CD4-positive, alpha-beta memory T cell (primary cell): ENCODE data around the gene AVL9. TPM values are rescaled to one million over a fixed set of nuclear protein-coding genes. Genes with fewer than 3 reads are reported as not detected.

Source experiments
- CTCF ChIA-PET: fragments of 350-600 bp; sonication (Branson Sonifier 250); formaldehyde crosslinking; loops from one replicate; lab custom pipeline; 2021; ENCODE audit warnings: inconsistent platforms; ENCODE audit not compliant: partially characterized antibody; lab: Charles Lee
- POLR2A ChIA-PET: fragments of 350-600 bp; sonication (Branson Sonifier 250); formaldehyde crosslinking; loops from one replicate; lab custom pipeline; 2021; ENCODE audit not compliant: partially characterized antibody; lab: Charles Lee
- DNase-seq, 5 donors: peaks; one replicate each; pipeline versions ENCODE4 v3.0.0 to v3.0.0-alpha.2; 2020 to 2022; ENCODE audit warnings: mixed read lengths in 1 of 5
- H3K27ac ChIP-seq: one replicate; pipeline ENCODE4 v1.7.0; 2013; ENCODE audit warnings: low read depth, low read length
- H3K27me3 ChIP-seq: 2 replicates; pipeline ENCODE4 v1.7.0; 2013; ENCODE audit warnings: mild to moderate bottlenecking, low read length, moderate library complexity; ENCODE audit not compliant: insufficient read depth
- H3K36me3 ChIP-seq: 2 replicates; pipeline ENCODE4 v1.7.0; 2013; ENCODE audit warnings: mild to moderate bottlenecking, low read length, moderate library complexity; ENCODE audit not compliant: insufficient read depth
- H3K4me1 ChIP-seq: 2 replicates; pipeline ENCODE4 v1.7.0; 2013; ENCODE audit warnings: mild to moderate bottlenecking, low read length, moderate library complexity; ENCODE audit not compliant: insufficient read depth
- H3K4me3 ChIP-seq, 2 donors: one replicate each; pipeline ENCODE4 v1.7.0; 2013; ENCODE audit warnings: low read length in 2 of 2, mild to moderate bottlenecking in 1 of 2
- H3K9me3 ChIP-seq, 2 donors: one replicate each; pipeline ENCODE4 v1.7.0; 2013; ENCODE audit warnings: low read length in 2 of 2, control low read depth in 1 of 2; ENCODE audit not compliant: control insufficient read depth in 1 of 2
- H3K27ac Mint-ChIP-seq, 7 donors: one replicate each; pipeline ENCODE4 v1.8.0; 2020 to 2021; ENCODE audit warnings: mixed read lengths in 7 of 7, mild to moderate bottlenecking in 6 of 7, inconsistent platforms in 3 of 7, moderate library complexity in 3 of 7
- H3K27me3 Mint-ChIP-seq, 2 donors: one replicate each; pipeline ENCODE4 v1.8.0; 2020 to 2021; ENCODE audit warnings: mixed read lengths in 2 of 2
- H3K36me3 Mint-ChIP-seq, 2 donors: one replicate each; pipeline ENCODE4 v1.8.0; 2020 to 2021; ENCODE audit warnings: mixed read lengths in 2 of 2, inconsistent platforms in 1 of 2, mild to moderate bottlenecking in 1 of 2
- H3K4me1 Mint-ChIP-seq, 4 donors: one replicate each; pipeline ENCODE4 v1.8.0; 2020 to 2021; ENCODE audit warnings: mixed read lengths in 4 of 4, mild to moderate bottlenecking in 1 of 4
- H3K4me3 Mint-ChIP-seq, 8 donors: one replicate each; pipeline ENCODE4 v1.8.0; 2020 to 2021; ENCODE audit warnings: mixed read lengths in 8 of 8, mild to moderate bottlenecking in 7 of 8, moderate library complexity in 6 of 8, inconsistent platforms in 3 of 8
- H3K9me3 Mint-ChIP-seq, 8 donors: one replicate each; pipeline ENCODE4 v1.8.0; 2020 to 2021; ENCODE audit warnings: mixed read lengths in 8 of 8, mild to moderate bottlenecking in 5 of 8, inconsistent platforms in 3 of 8, moderate library complexity in 1 of 8
- intact Hi-C: fragments of 100-400 bp; cut with micrococcal nuclease; formaldehyde crosslinking; loops from one replicate; pipeline ENCODE4 v1.15.1; 2023
- polyA plus RNA-seq, 2 donors: library from polyadenylated mRNA; unstranded; fragments of 300-500 nt; fragmentation: Illumina TruSeq; gene quantifications; one replicate each; pipeline ENCODE4 v1.2.3, GENCODE V29; 2021
- total RNA-seq, 2 experiments: library from RNA; stranded (reverse); gene quantifications; one replicate each; pipeline ENCODE4 v1.2.3, GENCODE V29; 2021

Gene AVL9
- total and polyA plus RNA-seq, 4 experiments from 2014 or later = 9.0 to 40.6 (median 26.4) TPM

DNA sequence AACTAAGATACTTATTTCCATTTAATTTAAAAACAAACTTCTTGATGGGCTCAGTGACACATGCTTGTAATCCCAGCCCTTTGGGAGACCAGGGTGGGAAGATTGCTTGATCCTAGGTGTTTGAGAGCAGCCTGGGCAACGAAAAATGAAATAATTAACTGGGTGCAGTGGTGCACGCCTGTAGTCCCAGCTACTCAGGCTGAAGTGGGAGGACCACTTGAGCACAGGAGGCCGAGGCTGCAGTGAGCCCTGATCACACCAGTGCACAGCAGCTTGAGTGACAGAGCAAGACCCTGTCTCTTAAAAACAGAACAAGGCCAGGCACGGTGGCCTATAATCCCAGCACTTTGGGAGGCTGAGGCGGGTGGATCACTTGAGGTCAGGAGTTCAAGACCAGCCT, 37.4 kb downstream of the AVL9 start:
- H3K9me3 ChIP-seq = no peaks in the 10 kb centered on the region
- no peak for DNase-seq
- no peak overlapping the region for H3K27ac ChIP-seq
- H3K9me3 Mint-ChIP-seq = peaks cover 0 to 1% (median 0%) of the 10 kb centered on the region in 8 donors
- POLR2A ChIA-PET = no interaction called here
- peaks cover 2 to 15% of the 10 kb centered on the region in 2 donors for H3K36me3 Mint-ChIP-seq
- intact Hi-C loops = no loop called here
- no peak overlapping the region for H3K4me3 Mint-ChIP-seq
- H3K27me3 Mint-ChIP-seq = no peaks in the 10 kb centered on the region
- CTCF ChIA-PET = no interaction called here
- no peaks in the 10 kb centered on the region for H3K27me3 ChIP-seq
- peaks cover 5% of the 10 kb centered on the region for H3K36me3 ChIP-seq
- peaks cover 13 to 42% (median 23%) of the 10 kb centered on the region in 4 donors for H3K4me1 Mint-ChIP-seq
- no peak overlapping the region for H3K27ac Mint-ChIP-seq
- H3K4me3 ChIP-seq = no peak overlapping the region
- H3K4me1 ChIP-seq = no peaks in the 10 kb centered on the region

DNA sequence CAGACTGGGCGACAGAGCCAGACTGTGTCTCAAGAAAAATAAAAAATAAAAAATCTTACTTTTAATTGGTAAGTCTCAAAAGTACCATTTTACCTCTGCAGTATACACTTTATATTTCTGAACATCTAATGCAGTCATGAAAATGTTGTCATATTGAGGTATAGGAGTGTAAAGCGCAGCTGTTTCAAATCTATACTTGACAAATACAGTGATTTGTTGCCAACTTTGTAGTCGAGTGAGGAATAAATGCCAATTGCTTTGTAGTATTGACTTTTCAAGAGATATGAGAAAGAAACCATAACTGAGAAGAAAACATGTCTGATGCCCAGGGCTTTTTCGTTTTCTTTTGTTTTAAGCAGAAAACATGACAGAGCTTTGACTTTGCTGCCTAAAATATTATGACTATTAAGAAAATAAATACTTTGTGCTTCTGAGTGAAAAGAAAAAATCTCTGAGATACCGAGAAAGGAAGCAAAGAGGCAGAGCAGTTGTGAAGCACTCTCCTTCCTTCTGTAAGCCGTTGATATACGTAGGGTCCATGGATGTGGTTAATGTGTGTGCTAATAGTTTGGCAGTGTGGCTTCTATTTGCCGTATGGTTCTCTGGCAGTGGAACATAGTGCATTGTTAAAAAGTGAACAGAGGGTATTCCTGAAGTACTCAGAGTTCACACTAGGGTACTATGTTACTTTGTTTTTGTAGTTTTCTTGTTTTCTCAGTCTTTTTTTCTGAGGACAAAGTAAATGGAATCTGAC, 38.2 kb downstream of the AVL9 start:
- H3K27ac Mint-ChIP-seq = peak overlapping the region in 3 of 7 donors; percentile 42 to 81 (median 69)
- CTCF ChIA-PET = no interaction called here
- no peak for DNase-seq
- POLR2A ChIA-PET = no interaction called here
- Histone ChIP-seq H3K27me3 (no peaks in the 10 kb centered on the region), H3K27ac (no peak overlapping the region), H3K4me1 (no peaks in the 10 kb centered on the region), H3K36me3 (peaks cover 5% of the 10 kb centered on the region), H3K9me3 (no peaks in the 10 kb centered on the region), H3K4me3 (no peak overlapping the region)
- H3K4me3 Mint-ChIP-seq = no peak overlapping the region
- no peaks in the 10 kb centered on the region for H3K9me3 Mint-ChIP-seq
- H3K4me1 Mint-ChIP-seq = peaks cover 13 to 35% (median 18%) of the 10 kb centered on the region in 4 donors
- intact Hi-C loops = no loop called here
- H3K36me3 Mint-ChIP-seq = peaks cover 2 to 10% of the 10 kb centered on the region in 2 donors
- no peaks in the 10 kb centered on the region for H3K27me3 Mint-ChIP-seq

DNA sequence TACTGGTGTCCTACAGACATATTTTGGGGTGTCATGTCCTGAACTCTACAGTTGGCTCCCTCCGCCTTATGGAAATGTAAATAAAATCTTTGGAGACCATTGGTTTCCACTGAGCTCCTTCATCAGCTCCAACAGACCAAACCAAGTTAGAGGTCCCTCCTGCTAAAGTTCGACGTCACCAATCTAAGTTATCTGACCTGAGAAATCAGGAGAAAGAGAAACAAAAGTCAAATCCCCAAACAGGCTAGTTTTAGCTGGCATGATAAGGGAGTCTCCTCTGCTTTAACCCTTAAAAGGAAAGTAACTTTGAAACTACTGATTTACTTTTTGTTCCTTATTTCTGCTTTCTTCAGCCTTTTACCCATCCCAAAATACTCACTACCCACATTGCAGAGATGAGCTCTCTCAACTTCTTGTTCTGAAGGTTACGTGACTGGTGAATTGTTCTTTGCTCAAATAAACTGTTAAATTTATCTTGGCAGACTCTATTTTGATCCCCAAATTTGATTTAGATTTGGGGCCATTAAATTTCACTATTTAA, 39.9 kb downstream of the AVL9 start:
- intact Hi-C loops = no loop called here

DNA sequence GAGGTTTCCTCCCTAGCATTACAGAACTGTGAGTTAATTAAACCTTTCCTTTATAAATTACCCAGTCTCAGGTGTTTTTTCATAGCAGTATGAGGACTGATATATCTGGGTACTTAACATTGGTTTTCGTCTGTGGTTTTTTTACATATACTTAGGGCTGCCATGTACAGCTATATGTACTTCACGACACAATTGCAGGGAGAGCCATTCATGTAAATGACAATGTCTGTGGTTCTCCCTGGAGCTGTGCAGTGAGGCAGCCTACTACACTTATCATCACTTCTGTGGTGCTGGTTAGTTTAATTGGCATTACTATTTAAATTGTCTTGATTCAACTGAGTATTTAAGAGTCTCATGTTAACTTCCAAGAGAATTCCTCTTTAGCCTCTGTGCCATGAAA, 40.7 kb downstream of the AVL9 start:
- CTCF ChIA-PET = no interaction called here
- H3K27me3 Mint-ChIP-seq = no peaks in the 10 kb centered on the region
- intact Hi-C loops = no loop called here
- peaks cover 2 to 13% of the 10 kb centered on the region in 2 donors for H3K36me3 Mint-ChIP-seq
- no peaks in the 10 kb centered on the region for H3K4me1 ChIP-seq
- H3K36me3 ChIP-seq = peaks cover 5% of the 10 kb centered on the region
- H3K4me3 Mint-ChIP-seq = no peak overlapping the region
- no peaks in the 10 kb centered on the region for H3K9me3 Mint-ChIP-seq
- no peak overlapping the region for H3K27ac ChIP-seq
- H3K4me1 Mint-ChIP-seq = peaks cover 17 to 48% (median 26%) of the 10 kb centered on the region in 4 donors
- H3K27me3 ChIP-seq = no peaks in the 10 kb centered on the region
- no peak overlapping the region for H3K27ac Mint-ChIP-seq
- no peak overlapping the region for H3K4me3 ChIP-seq
- H3K9me3 ChIP-seq = no peaks in the 10 kb centered on the region
- POLR2A ChIA-PET = interaction anchor here (1.2 kb wide), 1 partner anchor 41 kb away, joined by 3 read pairs; the partner anchor contains the start of gene AVL9
- DNase-seq = no peak

More for the DNA sequence above, 39.9 kb downstream of the AVL9 start:
- Mint-ChIP-seq H3K27me3 (no peaks in the 10 kb centered on the region), H3K27ac (peak overlapping the region in 3 of 7 donors; percentile 17 to 38 (median 25)), H3K4me1 (peaks cover 16 to 44% (median 25%) of the 10 kb centered on the region in 4 donors), H3K36me3 (peaks cover 2 to 13% of the 10 kb centered on the region in 2 donors), H3K4me3 (no peak overlapping the region), H3K9me3 (no peaks in the 10 kb centered on the region)
- no peak overlapping the region for H3K4me3 ChIP-seq
- no peaks in the 10 kb centered on the region for H3K27me3 ChIP-seq
- peaks cover 5% of the 10 kb centered on the region for H3K36me3 ChIP-seq
- no peaks in the 10 kb centered on the region for H3K4me1 ChIP-seq
- POLR2A ChIA-PET = interaction anchor here (1.2 kb wide), 1 partner anchor 40 kb away, joined by 3 read pairs; the partner anchor contains the start of gene AVL9
- no peak for DNase-seq
- H3K9me3 ChIP-seq = no peaks in the 10 kb centered on the region
- CTCF ChIA-PET = no interaction called here
- no peak overlapping the region for H3K27ac ChIP-seq

DNA sequence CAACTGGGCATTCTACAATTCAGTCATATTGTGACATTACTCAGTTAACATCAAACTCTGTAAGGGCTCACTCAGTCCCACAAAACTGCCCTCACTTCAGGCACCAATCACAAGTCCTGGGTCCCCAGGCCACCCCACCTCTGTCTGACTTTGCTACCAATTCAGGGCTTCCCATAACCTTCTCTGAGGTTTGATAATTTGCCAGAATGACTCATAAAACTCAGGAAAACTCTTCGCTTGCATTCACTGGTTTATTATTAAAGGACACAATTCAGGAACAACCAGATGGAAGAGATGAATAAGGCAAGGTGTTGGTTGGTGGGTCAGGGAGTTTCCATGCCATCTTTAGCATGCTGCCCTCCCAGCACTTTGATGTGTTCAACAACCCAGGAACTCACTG, 41.3 kb downstream of the AVL9 start:
- peaks cover 2 to 13% of the 10 kb centered on the region in 2 donors for H3K36me3 Mint-ChIP-seq
- H3K27me3 Mint-ChIP-seq = no peaks in the 10 kb centered on the region
- Histone ChIP-seq H3K27me3 (no peaks in the 10 kb centered on the region), H3K9me3 (no peaks in the 10 kb centered on the region), H3K4me1 (no peaks in the 10 kb centered on the region), H3K36me3 (peaks cover 3% of the 10 kb centered on the region), H3K27ac (no peak overlapping the region), H3K4me3 (no peak overlapping the region)
- intact Hi-C loops = no loop called here
- ChIA-PET CTCF (interaction anchor here (0.7 kb wide), 1 partner anchor 20 kb away, joined by 3 read pairs; no protein-coding TSS in a partner anchor), POLR2A (no interaction called here)
- peak overlapping the region in 1 of 7 donors; percentile 50 for H3K27ac Mint-ChIP-seq
- peaks cover 17 to 48% (median 27%) of the 10 kb centered on the region in 4 donors for H3K4me1 Mint-ChIP-seq
- H3K4me3 Mint-ChIP-seq = no peak overlapping the region
- DNase-seq = no peak
- no peaks in the 10 kb centered on the region for H3K9me3 Mint-ChIP-seq

DNA sequence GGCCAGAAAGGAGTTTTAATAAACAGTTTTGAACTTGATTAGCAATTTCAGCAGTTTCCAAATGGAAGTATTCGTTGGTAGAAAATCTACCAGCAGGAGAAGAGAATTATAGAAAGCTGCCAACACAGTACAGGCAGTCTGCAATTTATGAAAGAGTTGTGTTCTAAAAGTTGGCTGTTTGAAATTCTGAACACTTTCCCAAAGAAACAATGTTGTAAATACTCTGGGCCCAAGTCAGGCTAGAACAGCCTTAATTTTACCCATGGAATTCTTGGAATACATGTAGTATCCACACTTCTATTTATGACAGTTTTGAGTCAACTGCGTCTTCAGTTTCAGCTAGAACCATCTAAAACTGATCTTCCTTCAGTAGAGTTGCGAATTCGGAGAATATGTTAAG, 42.5 kb downstream of the AVL9 start:
- no peak overlapping the region for H3K27ac Mint-ChIP-seq
- CTCF ChIA-PET = no interaction called here

DNA sequence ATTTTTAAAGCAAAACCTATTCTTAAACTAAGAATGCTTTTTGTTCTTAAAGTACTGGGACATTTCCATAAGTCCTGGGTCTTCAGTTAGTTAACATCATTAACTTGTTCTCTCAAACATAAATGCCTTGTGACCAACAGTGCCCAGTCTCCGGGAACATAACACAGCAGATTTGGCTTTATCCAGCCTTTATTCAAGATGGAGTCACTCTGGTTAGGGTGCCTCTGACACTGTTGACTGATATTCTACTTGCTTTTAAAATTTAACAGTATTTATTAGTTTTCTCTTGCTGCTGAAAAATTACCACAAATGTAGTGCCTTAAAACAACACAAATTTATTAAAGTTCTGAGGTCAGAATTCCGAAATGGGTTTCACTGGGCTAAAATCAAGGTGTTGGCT, 44.1 kb downstream of the AVL9 start:
- Histone ChIP-seq H3K9me3 (no peaks in the 10 kb centered on the region), H3K27ac (no peak overlapping the region), H3K36me3 (peaks cover 12% of the 10 kb centered on the region), H3K4me3 (no peak overlapping the region), H3K4me1 (no peaks in the 10 kb centered on the region), H3K27me3 (no peaks in the 10 kb centered on the region)
- no peaks in the 10 kb centered on the region for H3K27me3 Mint-ChIP-seq
- H3K4me3 Mint-ChIP-seq = no peak overlapping the region
- peaks cover 19 to 54% (median 26%) of the 10 kb centered on the region in 4 donors for H3K4me1 Mint-ChIP-seq
- H3K9me3 Mint-ChIP-seq = no peaks in the 10 kb centered on the region
- CTCF ChIA-PET = no interaction called here
- POLR2A ChIA-PET = no interaction called here
- intact Hi-C loops = no loop called here
- H3K36me3 Mint-ChIP-seq = peaks cover 16 to 19% of the 10 kb centered on the region in 2 donors
- H3K27ac Mint-ChIP-seq = peak overlapping the region in 1 of 7 donors; percentile 22
- DNase-seq = no peak

More for the DNA sequence above, 42.5 kb downstream of the AVL9 start:
- Mint-ChIP-seq H3K36me3 (peaks cover 0 to 7% of the 10 kb centered on the region in 2 donors), H3K4me1 (peaks cover 17 to 44% (median 27%) of the 10 kb centered on the region in 4 donors), H3K4me3 (no peak overlapping the region), H3K9me3 (no peaks in the 10 kb centered on the region), H3K27me3 (no peaks in the 10 kb centered on the region)
- no peak for DNase-seq
- intact Hi-C loops = no loop called here
- Histone ChIP-seq H3K27me3 (no peaks in the 10 kb centered on the region), H3K36me3 (peaks cover under 1% of the 10 kb centered on the region), H3K4me3 (no peak overlapping the region), H3K9me3 (no peaks in the 10 kb centered on the region), H3K4me1 (no peaks in the 10 kb centered on the region), H3K27ac (no peak overlapping the region)
- POLR2A ChIA-PET = no interaction called here
